Endometrium (tissue), 2 donors: Measurements from ENCODE around the gene OSBPL10.
"Not testable (repeated sequence)": the region's sequence is repeated elsewhere in the genome, so short reads cannot be mapped to it uniquely, and the experiment has no call there.

Experiments used
- FAIRE-seq: peaks from 2 replicates; lab custom pipeline; 2012; peaks lifted over from hg19 to GRCh38; lab: Jason Lieb, UNC
- donor health status: control.
- donor health status: control.

Gene OSBPL10

GRCh38 chr3:31890742-31891469, 90.2 kb downstream of the OSBPL10 start:
- FAIRE-seq, result no peak

GRCh38 chr3:31890007-31890406, 91.1 kb downstream of the OSBPL10 start:
- FAIRE-seq, result no peak

GRCh38 chr3:31885235-31885634, 95.8 kb downstream of the OSBPL10 start:
- FAIRE-seq, result no peak

- no peak for FAIRE-seq
Observed at GRCh38 chr3:31884251-31884650, 96.8 kb downstream of the OSBPL10 start.

GRCh38 chr3:31882895-31883294, 98.2 kb downstream of the OSBPL10 start:
- FAIRE-seq, result no peak

- FAIRE-seq, result no peak
Observed at GRCh38 chr3:31882431-31882830, 98.6 kb downstream of the OSBPL10 start.

GRCh38 chr3:31880482-31881078, 100.5 kb downstream of the OSBPL10 start:
- FAIRE-seq, result no peak

- FAIRE-seq, result no peak
Observed at GRCh38 chr3:31880020-31880419, 101.0 kb downstream of the OSBPL10 start.

GRCh38 chr3:31879365-31879764, 101.7 kb downstream of the OSBPL10 start:
- FAIRE-seq, result no peak

GRCh38 chr3:31878231-31878838, 102.7 kb downstream of the OSBPL10 start:
- no peak for FAIRE-seq

- FAIRE-seq, result no peak
Observed at GRCh38 chr3:31876331-31876730, 104.7 kb downstream of the OSBPL10 start.

- no peak for FAIRE-seq
Observed at GRCh38 chr3:31875437-31875836, 105.6 kb downstream of the OSBPL10 start.

- no peak for FAIRE-seq
Observed at GRCh38 chr3:31873254-31873820, 107.7 kb downstream of the OSBPL10 start.

- no peak for FAIRE-seq
Observed at GRCh38 chr3:31871939-31872507, 109.0 kb downstream of the OSBPL10 start.

- FAIRE-seq, result not testable (repeated sequence)
Observed at GRCh38 chr3:31870111-31870510, 111.0 kb downstream of the OSBPL10 start.

- no peak for FAIRE-seq
Observed at GRCh38 chr3:31868236-31868635, 112.8 kb downstream of the OSBPL10 start.

GRCh38 chr3:31862666-31863279, 118.3 kb downstream of the OSBPL10 start:
- no peak for FAIRE-seq

- FAIRE-seq, result no peak
Observed at GRCh38 chr3:31861826-31862225, 119.2 kb downstream of the OSBPL10 start.

GRCh38 chr3:31860642-31861041, 120.4 kb downstream of the OSBPL10 start:
- not testable (repeated sequence) for FAIRE-seq

- no peak for FAIRE-seq
Observed at GRCh38 chr3:31859245-31859644, 121.8 kb downstream of the OSBPL10 start.

GRCh38 chr3:31858439-31858838, 122.6 kb downstream of the OSBPL10 start:
- FAIRE-seq, result no peak

GRCh38 chr3:31853580-31853979, 127.5 kb downstream of the OSBPL10 start:
- FAIRE-seq, result no peak
